IPS-18c (cell line): ENCODE measurements around the gene PCYT2.

ENCODE experiments used
- H3K4me3 ChIP-seq: 2 replicates; pipeline ENCODE4 v1.7.0; 2013; ENCODE audit warnings: low read depth, mild to moderate bottlenecking, low read length, moderate library complexity; ENCODE audit not compliant: insufficient read depth
- H3K9me3 ChIP-seq: one replicate; pipeline ENCODE4 v1.6.1; 2013; ENCODE audit warnings: mild to moderate bottlenecking, low read length, moderate library complexity; ENCODE audit not compliant: control insufficient read depth, insufficient read depth

PCYT2 gene

DNA sequence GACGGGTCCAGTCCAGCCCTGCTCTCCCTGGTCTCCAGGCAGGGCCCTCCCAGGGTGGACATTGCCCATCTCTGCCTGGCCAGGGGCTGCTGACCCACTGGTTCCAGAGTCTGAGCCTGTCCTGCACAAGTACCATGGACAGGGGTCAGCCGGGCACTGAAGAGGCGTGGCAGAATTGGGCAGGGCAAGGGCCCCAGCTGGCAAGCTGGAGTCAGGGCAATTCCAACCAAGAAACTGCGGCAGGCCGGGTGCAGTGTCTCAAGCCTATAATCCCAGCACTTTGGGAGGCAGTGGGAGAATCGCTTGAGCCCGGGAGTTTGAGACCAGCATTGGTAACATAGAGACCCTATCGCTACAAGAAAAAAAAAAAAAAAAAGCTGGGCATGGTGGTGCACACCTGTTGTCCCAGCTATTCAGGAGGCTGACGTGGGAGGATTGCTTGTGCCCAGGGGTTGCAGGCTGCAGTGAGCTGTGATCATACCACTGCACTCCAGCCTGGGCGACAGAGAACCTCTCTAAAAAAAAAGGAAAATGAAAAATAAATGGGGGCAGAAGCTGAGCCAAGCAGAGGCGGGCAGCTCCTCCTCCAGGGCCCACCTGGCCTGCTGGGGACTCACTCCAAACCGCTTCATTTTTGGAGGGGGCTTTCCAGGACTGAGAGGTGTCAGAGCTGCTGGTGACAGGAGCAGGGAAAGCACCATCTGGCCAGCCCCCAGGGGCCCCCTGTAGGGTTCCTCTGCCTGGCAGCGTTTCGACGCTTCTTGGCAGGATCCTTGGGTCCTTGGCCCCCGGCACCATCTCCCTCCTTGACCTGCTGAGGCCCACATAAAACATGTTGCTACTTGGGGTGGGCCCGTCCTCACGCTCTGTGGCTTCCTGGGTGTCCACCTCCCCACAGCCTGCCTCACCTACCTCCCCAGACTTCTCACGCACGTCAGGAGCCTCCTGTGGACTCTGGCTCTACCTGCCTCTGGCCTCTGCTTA lies 19.2 kb upstream of the PCYT2 start:
- Histone ChIP-seq H3K4me3 (no peak overlapping the region), H3K9me3 (no peaks in the 10 kb centered on the region)

GRCh38 chr17:81929253-81930141 lies 18.3 kb upstream of the PCYT2 start:
- Histone ChIP-seq H3K9me3 (no peaks in the 10 kb centered on the region), H3K4me3 (peak overlapping the region; percentile 73)

DNA sequence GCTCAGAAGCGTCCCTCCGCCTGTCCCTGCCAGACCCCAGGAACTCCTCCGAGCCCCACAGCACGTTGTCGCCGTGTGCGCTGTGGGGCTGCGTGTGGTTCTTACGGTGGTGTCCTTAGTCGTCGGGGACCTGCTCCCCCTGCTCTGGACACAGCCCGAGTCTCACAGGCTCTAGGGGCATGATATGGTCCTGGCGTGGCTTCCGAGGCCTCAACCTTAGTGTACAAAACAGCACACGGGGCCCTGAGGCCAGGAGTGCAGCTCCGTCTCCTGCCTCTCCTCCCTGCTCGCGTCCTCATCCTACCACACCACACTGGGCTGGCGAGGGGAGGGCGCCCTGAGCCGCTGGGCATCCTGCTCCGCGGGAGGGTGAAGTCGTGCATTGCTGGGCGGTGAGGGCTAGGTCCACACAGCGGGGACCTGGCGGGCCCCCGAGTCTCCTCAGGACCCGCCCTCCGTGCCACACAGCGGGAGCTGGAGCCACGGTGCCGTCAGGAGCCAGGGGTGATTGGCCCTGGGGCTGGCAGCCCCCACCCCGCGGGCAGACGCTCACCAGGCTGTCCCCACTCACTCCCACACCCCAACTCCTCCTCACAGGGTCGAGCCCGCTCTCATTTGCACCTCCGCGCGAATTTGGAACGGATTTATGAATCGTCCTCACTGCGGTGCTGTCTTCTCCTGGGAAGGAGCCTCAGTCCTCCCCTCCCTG lies 17.5 kb upstream of the PCYT2 start:
- H3K9me3 ChIP-seq: no peaks in the 10 kb centered on the region
- peak overlapping the region; percentile 73 for H3K4me3 ChIP-seq

GRCh38 chr17:81927653-81928543 lies 16.7 kb upstream of the PCYT2 start, which contains the start of gene MAFG:
Gene MAFG, minus strand, starts transcription at chr17:81927735. Its CDS starts 4,550 bp downstream, at chr17:81923185.
- no peaks in the 10 kb centered on the region for H3K9me3 ChIP-seq
- H3K4me3 ChIP-seq: peak within 1 kb of the TSS; percentile 73

- H3K9me3 ChIP-seq: no peaks in the 10 kb centered on the region
- peak overlapping the region; percentile 73 for H3K4me3 ChIP-seq
Observed at GRCh38 chr17:81927152-81927652, 16.0 kb upstream of the PCYT2 start.

DNA sequence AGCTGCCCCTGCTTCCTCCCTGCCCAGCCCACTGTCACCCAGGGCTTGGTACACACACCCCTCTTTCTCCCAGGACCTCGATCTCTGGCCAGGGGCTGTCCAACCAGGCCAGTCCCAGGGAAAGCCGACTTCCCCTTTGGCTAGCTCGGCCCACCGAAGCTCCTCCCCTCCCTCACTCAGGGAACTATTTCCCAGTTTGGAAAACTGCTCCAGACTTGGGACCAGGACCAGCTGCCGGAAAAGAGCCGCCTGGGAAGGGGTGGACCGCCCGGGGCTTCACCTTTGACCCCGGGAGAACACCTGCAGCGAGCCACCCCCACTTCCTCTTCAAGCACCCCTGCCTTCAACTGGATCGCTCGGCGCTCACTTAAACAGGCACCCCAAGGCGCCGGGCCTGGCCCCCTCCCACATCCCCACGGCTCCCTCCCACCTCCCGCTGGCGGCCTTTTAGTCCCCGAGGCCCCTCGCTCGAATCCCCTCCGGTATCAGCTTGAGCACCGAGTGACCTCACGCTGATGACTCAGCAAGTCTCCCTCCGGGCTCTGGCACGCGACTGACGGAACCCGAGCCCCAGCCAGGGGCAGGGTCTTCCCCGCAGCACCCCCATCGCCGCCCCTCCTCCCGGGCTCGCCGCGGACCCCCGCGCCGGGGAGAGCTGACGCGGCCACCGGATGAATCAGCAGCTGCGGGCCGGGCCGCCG lies 15.4 kb upstream of the PCYT2 start:
- H3K9me3 ChIP-seq: no peaks in the 10 kb centered on the region
- H3K4me3 ChIP-seq: peak overlapping the region; percentile 66

GRCh38 chr17:81925860-81926450 lies 14.8 kb upstream of the PCYT2 start:
- H3K4me3 ChIP-seq: peak overlapping the region; percentile 66

GRCh38 chr17:81924557-81925532 lies 13.6 kb upstream of the PCYT2 start:
- H3K9me3 ChIP-seq: no peaks in the 10 kb centered on the region
- peak overlapping the region; percentile 9; the same call in 1 of the 2 replicates for H3K4me3 ChIP-seq

More at GRCh38 chr17:81925860-81926450, 14.8 kb upstream of the PCYT2 start:
- H3K9me3 ChIP-seq: no peaks in the 10 kb centered on the region

- Histone ChIP-seq H3K4me3 (peak overlapping the region; percentile 28; the same call in 1 of the 2 replicates), H3K9me3 (no peaks in the 10 kb centered on the region)
Observed at GRCh38 chr17:81923302-81924260, 12.4 kb upstream of the PCYT2 start.

DNA sequence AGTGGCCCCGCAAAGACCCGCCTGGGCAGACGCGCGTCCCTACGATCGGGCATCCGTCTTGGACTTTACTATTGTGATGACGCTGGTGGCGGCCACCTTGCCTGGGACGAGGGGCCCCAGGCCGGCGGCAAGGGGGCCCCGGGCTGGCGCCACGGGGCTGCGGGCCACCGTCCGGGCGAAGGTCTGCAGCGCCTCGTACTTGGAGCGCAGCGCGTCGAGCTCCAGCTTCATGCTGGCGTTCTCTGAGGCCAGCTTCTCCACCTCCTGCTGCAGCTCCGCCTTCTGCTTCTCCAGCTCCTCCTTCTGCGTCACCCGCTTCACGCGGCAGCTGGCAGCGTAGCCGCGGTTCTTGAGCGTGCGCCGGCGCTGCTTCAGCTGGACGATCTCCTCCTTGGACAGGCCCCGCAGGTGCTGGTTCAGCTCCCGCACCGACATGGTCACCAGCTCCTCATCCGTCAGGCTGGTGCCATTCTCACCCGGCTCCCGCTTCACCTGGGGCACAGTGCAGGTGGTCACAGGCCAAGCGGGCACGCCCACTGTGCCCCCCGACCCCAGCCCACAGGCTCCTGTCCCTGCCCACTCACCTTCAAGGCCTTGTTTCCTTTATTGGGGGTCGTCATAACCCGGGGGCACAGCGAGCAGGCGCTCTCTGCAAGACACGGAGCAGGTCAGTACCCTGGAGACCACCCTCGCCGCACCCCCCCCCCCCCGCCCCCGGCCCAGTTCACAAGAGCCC lies 11.5 kb upstream of the PCYT2 start:
- Histone ChIP-seq H3K9me3 (no peaks in the 10 kb centered on the region), H3K4me3 (no peak overlapping the region)

DNA sequence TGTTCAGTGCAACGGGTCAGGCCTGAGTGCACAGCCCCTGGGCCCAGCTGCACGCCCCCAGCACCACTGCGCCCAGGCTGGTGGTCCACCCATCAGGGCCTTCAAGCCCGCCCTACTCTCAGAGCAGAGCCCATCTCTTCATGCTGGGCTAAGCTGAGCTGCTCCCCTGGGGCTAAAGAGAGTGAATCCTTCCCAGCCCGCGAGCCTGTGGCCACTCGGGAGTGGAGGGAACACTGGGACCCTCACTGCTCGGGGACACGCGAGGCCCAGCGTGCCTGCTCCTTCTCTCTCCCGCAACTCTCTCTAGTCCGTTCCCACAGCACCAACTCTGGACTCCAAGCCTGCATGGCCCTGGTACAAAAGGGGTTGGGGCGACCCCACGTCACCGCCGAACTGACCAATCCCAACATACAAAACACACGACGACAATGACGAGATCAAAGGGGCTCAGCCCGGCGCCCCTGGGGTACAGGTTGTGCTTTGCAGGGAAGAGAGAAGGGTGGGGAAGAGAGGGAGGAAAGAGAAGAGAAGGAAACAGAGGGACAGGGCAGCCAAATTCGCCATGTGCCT lies 10.9 kb upstream of the PCYT2 start:
- Histone ChIP-seq H3K9me3 (no peaks in the 10 kb centered on the region), H3K4me3 (no peak overlapping the region)

DNA sequence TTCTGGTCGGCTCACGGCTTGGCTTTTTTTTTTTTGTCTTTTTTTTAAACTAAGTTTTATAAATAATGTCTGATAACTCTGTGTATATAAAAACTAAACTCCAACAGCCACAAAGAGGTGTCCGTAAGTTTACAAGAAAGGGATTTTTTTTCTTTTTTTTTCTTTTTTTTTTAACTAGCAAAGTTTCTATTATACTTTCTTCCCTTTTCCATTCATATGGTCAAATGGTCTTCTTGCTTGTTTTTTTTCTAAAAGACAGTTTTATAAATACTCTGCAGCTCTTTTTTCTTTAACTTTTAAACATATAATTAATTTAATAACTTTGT lies 10.3 kb upstream of the PCYT2 start:
- H3K9me3 ChIP-seq: no peaks in the 10 kb centered on the region

More for the DNA sequence above, 10.3 kb upstream of the PCYT2 start:
- H3K4me3 ChIP-seq: no peak overlapping the region
